Caco-2 (cell line): ENCODE data around the gene MAP7D3. TPM values are rescaled to one million over a fixed set of nuclear protein-coding genes. Genes with fewer than 3 reads are reported as not detected.

Experiments used
- BruUV-seq: library from RNA; stranded (reverse); fragments of 400-500 nt; replicated peaks from 2 replicates; lab custom pipeline; 2021; lab: Mats Ljungman, UMichigan
- CTCF ChIA-PET: fragments of 300-600 bp; sonication (Branson Sonifier 250); formaldehyde crosslinking; loops from one replicate; lab custom pipeline; 2022; ENCODE audit warnings: antibody characterized with exemption; lab: Charles Lee
- POLR2A ChIA-PET: fragments of 300-600 bp; sonication (Branson Sonifier 250); formaldehyde crosslinking; loops from one replicate; lab custom pipeline; 2022; ENCODE audit warnings: antibody characterized with exemption; lab: Charles Lee
- DNase-seq, 2 experiments: peaks; one replicate each; pipeline versions ENCODE4 v3.0.0 to v3.0.0-alpha.2; 2020 to 2022
- H3K27me3 ChIP-seq: replicated peaks from 2 replicates; pipeline ENCODE4 v1.6.0; 2011; ENCODE audit warnings: low read length; ENCODE audit not compliant: control insufficient read depth, insufficient read depth
- H3K36me3 ChIP-seq: 2 replicates; pipeline ENCODE4 v1.5.1; 2011; ENCODE audit warnings: low read length; ENCODE audit not compliant: control insufficient read depth, insufficient read depth
- H3K4me1 ChIP-seq: fragments of 250-450 bp; sonication (Bioruptor Pico); 2 replicates; pipeline ENCODE4 v1.5.1; 2020; ENCODE audit warnings: mild to moderate bottlenecking
- H3K4me3 ChIP-seq: 2 replicates; pipeline ENCODE4 v1.5.1; 2011; ENCODE audit warnings: low read depth, mild to moderate bottlenecking, control low read depth, low read length
- H3K9me3 ChIP-seq: fragments of 250-450 bp; sonication (Bioruptor Pico); 2 replicates; pipeline ENCODE4 v1.5.1; 2020; ENCODE audit warnings: mild to moderate bottlenecking, moderate library complexity
- H3K27ac Mint-ChIP-seq: one replicate; pipeline ENCODE4 v1.8.0; 2022; ENCODE audit warnings: mixed read lengths; ENCODE audit not compliant: unreplicated experiment
- H3K27me3 Mint-ChIP-seq: one replicate; pipeline ENCODE4 v1.8.0; 2022; ENCODE audit warnings: mixed read lengths; ENCODE audit not compliant: insufficient read depth, unreplicated experiment
- H3K36me3 Mint-ChIP-seq: one replicate; pipeline ENCODE4 v1.8.0; 2022; ENCODE audit warnings: mild to moderate bottlenecking, mixed read lengths; ENCODE audit not compliant: insufficient read depth, unreplicated experiment
- H3K4me1 Mint-ChIP-seq: one replicate; pipeline ENCODE4 v1.8.0; 2022; ENCODE audit warnings: low read depth, mixed read lengths; ENCODE audit not compliant: unreplicated experiment
- H3K4me3 Mint-ChIP-seq: one replicate; pipeline ENCODE4 v1.8.0; 2022; ENCODE audit warnings: mild to moderate bottlenecking, moderate library complexity, mixed read lengths; ENCODE audit not compliant: unreplicated experiment
- H3K9me3 Mint-ChIP-seq: one replicate; pipeline ENCODE4 v1.8.0; 2022; ENCODE audit warnings: mixed read lengths; ENCODE audit not compliant: unreplicated experiment
- CTCF ChIP-seq, 2 experiments: fragments of 200-600 bp in 1 of 2; IDR thresholded peaks; 1 replicate in 1 of 2; 2 replicates in 1 of 2; pipeline versions ENCODE4 v1.5.1 to v1.8.0; 2011 to 2022; ENCODE audit warnings: antibody characterized with exemption in 1 of 2, control low read depth in 1 of 2, inconsistent platforms in 1 of 2, low read depth in 1 of 2, low read length in 1 of 2, mild to moderate bottlenecking in 1 of 2, moderate library complexity in 1 of 2; ENCODE audit not compliant: insufficient read depth in 1 of 2, severe bottlenecking in 1 of 2, unreplicated experiment in 1 of 2
- intact Hi-C: fragments of 100-400 bp; cut with micrococcal nuclease; formaldehyde crosslinking; loops from one replicate; pipeline ENCODE4 v1.10.0; 2022; ENCODE audit not compliant: unreplicated experiment
- total RNA-seq: library from RNA; stranded (reverse); gene quantifications from 2 replicates; pipeline ENCODE4 v1.2.3, GENCODE V29; 2022

The MAP7D3 gene
- total RNA-seq, 1 experiment from 2014 or later: 6.0 TPM

- intact Hi-C loops: loop anchor here (10.0 kb wide), 1 partner anchor 58 kb away; no protein-coding TSS in a partner anchor
- no peaks in the 10 kb centered on the region for H3K9me3 ChIP-seq
- TF ChIP-seq CTCF (IDR thresholded peaks at IDR 0.05; ENCODE audit: insufficient read depth in 1 of 2, low read depth in 1 of 2, low read length in 1 of 2, severe bottlenecking in 1 of 2, unreplicated experiment in 1 of 2): no peak
- H3K4me1 ChIP-seq: peaks cover 10% of the 10 kb centered on the region
- ChIA-PET POLR2A (no interaction called here), CTCF (no interaction called here)
- Mint-ChIP-seq H3K4me3 (no peak overlapping the region), H3K9me3 (no peaks in the 10 kb centered on the region), H3K4me1 (no peaks in the 10 kb centered on the region), H3K27me3 (no peaks in the 10 kb centered on the region), H3K27ac (no peak overlapping the region), H3K36me3 (no peaks in the 10 kb centered on the region)
- DNase-seq: no peak
- H3K27me3 ChIP-seq: no peaks in the 10 kb centered on the region
- H3K36me3 ChIP-seq: no peaks in the 10 kb centered on the region
- no peak overlapping the region for H3K4me3 ChIP-seq
- no TSS peak for BruUV-seq
Observed at GRCh38 chrX:136206916-136207315, 44.3 kb downstream of the MAP7D3 start.

- ChIA-PET POLR2A (no interaction called here), CTCF (no interaction called here)
- TF ChIP-seq CTCF (IDR thresholded peaks at IDR 0.05; ENCODE audit: insufficient read depth in 1 of 2, low read depth in 1 of 2, low read length in 1 of 2, severe bottlenecking in 1 of 2, unreplicated experiment in 1 of 2): no peak
- no peaks in the 10 kb centered on the region for H3K36me3 Mint-ChIP-seq
- no peak overlapping the region for H3K27ac Mint-ChIP-seq
- H3K4me3 ChIP-seq: no peak overlapping the region
- H3K4me1 ChIP-seq: peaks cover 10% of the 10 kb centered on the region
- no peaks in the 10 kb centered on the region for H3K27me3 Mint-ChIP-seq
- intact Hi-C loops: loop anchor here (10.0 kb wide), 1 partner anchor 59 kb away; no protein-coding TSS in a partner anchor
- BruUV-seq: no TSS peak
- H3K4me3 Mint-ChIP-seq: no peak overlapping the region
- H3K9me3 ChIP-seq: no peaks in the 10 kb centered on the region
- H3K36me3 ChIP-seq: no peaks in the 10 kb centered on the region
- no peak for DNase-seq
- H3K9me3 Mint-ChIP-seq: no peaks in the 10 kb centered on the region
- H3K4me1 Mint-ChIP-seq: no peaks in the 10 kb centered on the region
- no peaks in the 10 kb centered on the region for H3K27me3 ChIP-seq
Observed at GRCh38 chrX:136205882-136206380, 45.3 kb downstream of the MAP7D3 start.

- H3K9me3 Mint-ChIP-seq: no peaks in the 10 kb centered on the region
- ChIA-PET CTCF (interaction anchor here (0.7 kb wide), 1 partner anchor 42 kb away, joined by 3 read pairs; no protein-coding TSS in a partner anchor), POLR2A (no interaction called here)
- Histone ChIP-seq H3K4me3 (no peak overlapping the region), H3K27me3 (no peaks in the 10 kb centered on the region), H3K9me3 (no peaks in the 10 kb centered on the region), H3K4me1 (peaks cover 10% of the 10 kb centered on the region), H3K36me3 (no peaks in the 10 kb centered on the region)
- no peak for TF ChIP-seq CTCF (IDR thresholded peaks at IDR 0.05; ENCODE audit: insufficient read depth in 1 of 2, low read depth in 1 of 2, low read length in 1 of 2, severe bottlenecking in 1 of 2, unreplicated experiment in 1 of 2)
- intact Hi-C loops: loop anchor here (10.0 kb wide), 1 partner anchor 60 kb away; no protein-coding TSS in a partner anchor
- DNase-seq: no peak
- BruUV-seq: no TSS peak
- H3K36me3 Mint-ChIP-seq: no peaks in the 10 kb centered on the region
- no peak overlapping the region for H3K27ac Mint-ChIP-seq
- H3K4me1 Mint-ChIP-seq: no peaks in the 10 kb centered on the region
- H3K27me3 Mint-ChIP-seq: no peaks in the 10 kb centered on the region
- no peak overlapping the region for H3K4me3 Mint-ChIP-seq
Observed at GRCh38 chrX:136204571-136204970, 46.6 kb downstream of the MAP7D3 start.
